ENCODE results near the gene TAF1.

GRCh38 chrX:71367396-71367795 is 1.2 kb downstream of the TAF1 start:
- TF ChIP-seq SPI1 (IDR thresholded peaks at IDR 0.05; ENCODE audit: borderline replicate concordance, insufficient read depth, low read depth, low read length) (no peak), CBX5 (IDR thresholded peaks at IDR 0.05; ENCODE audit: low read depth) (no peak), POLR2A (IDR thresholded peaks at IDR 0.05; ENCODE audit: low read depth, low read length) (no peak), MXI1 (IDR thresholded peaks at IDR 0.05; ENCODE audit: low read depth, low read length) (no peak), PBX3 (IDR thresholded peaks at IDR 0.05; ENCODE audit: insufficient replicate concordance, low read depth, low read length) (no peak), POLR2AphosphoS5 (IDR thresholded peaks at IDR 0.05; ENCODE audit: low read length) (no peak)
- TF ChIP-seq, protein P1, sequence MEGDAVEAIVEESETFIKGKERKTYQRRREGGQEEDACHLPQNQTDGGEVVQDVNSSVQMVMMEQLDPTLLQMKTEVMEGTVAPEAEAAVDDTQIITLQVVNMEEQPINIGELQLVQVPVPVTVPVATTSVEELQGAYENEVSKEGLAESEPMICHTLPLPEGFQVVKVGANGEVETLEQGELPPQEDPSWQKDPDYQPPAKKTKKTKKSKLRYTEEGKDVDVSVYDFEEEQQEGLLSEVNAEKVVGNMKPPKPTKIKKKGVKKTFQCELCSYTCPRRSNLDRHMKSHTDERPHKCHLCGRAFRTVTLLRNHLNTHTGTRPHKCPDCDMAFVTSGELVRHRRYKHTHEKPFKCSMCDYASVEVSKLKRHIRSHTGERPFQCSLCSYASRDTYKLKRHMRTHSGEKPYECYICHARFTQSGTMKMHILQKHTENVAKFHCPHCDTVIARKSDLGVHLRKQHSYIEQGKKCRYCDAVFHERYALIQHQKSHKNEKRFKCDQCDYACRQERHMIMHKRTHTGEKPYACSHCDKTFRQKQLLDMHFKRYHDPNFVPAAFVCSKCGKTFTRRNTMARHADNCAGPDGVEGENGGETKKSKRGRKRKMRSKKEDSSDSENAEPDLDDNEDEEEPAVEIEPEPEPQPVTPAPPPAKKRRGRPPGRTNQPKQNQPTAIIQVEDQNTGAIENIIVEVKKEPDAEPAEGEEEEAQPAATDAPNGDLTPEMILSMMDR (IDR thresholded peaks at IDR 0.05 in 2 of 3, conservative IDR thresholded peaks at IDR 0.05 in 1 of 3; ENCODE audit: control insufficient read depth in 2 of 3, extremely low read depth in 1 of 3, insufficient read depth in 1 of 3, low read depth in 3 of 3, low read length in 3 of 3): no peak
- TF ChIP-seq, protein P2, sequence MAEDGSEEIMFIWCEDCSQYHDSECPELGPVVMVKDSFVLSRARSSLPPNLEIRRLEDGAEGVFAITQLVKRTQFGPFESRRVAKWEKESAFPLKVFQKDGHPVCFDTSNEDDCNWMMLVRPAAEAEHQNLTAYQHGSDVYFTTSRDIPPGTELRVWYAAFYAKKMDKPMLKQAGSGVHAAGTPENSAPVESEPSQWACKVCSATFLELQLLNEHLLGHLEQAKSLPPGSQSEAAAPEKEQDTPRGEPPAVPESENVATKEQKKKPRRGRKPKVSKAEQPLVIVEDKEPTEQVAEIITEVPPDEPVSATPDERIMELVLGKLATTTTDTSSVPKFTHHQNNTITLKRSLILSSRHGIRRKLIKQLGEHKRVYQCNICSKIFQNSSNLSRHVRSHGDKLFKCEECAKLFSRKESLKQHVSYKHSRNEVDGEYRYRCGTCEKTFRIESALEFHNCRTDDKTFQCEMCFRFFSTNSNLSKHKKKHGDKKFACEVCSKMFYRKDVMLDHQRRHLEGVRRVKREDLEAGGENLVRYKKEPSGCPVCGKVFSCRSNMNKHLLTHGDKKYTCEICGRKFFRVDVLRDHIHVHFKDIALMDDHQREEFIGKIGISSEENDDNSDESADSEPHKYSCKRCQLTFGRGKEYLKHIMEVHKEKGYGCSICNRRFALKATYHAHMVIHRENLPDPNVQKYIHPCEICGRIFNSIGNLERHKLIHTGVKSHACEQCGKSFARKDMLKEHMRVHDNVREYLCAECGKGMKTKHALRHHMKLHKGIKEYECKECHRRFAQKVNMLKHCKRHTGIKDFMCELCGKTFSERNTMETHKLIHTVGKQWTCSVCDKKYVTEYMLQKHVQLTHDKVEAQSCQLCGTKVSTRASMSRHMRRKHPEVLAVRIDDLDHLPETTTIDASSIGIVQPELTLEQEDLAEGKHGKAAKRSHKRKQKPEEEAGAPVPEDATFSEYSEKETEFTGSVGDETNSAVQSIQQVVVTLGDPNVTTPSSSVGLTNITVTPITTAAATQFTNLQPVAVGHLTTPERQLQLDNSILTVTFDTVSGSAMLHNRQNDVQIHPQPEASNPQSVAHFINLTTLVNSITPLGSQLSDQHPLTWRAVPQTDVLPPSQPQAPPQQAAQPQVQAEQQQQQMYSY (CRISPR knock-in tag; IDR thresholded peaks at IDR 0.05): no peak
- TF ChIP-seq, protein P3, sequence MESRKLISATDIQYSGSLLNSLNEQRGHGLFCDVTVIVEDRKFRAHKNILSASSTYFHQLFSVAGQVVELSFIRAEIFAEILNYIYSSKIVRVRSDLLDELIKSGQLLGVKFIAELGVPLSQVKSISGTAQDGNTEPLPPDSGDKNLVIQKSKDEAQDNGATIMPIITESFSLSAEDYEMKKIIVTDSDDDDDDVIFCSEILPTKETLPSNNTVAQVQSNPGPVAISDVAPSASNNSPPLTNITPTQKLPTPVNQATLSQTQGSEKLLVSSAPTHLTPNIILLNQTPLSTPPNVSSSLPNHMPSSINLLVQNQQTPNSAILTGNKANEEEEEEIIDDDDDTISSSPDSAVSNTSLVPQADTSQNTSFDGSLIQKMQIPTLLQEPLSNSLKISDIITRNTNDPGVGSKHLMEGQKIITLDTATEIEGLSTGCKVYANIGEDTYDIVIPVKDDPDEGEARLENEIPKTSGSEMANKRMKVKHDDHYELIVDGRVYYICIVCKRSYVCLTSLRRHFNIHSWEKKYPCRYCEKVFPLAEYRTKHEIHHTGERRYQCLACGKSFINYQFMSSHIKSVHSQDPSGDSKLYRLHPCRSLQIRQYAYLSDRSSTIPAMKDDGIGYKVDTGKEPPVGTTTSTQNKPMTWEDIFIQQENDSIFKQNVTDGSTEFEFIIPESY (IDR thresholded peaks at IDR 0.05): no peak

Measured in GM12878 (cell line).